ENCODE measurements around the gene NMU. TPM values are rescaled to one million over a fixed set of nuclear protein-coding genes. Genes with fewer than 3 reads are reported as not detected.
"Not testable (repeated sequence)": the region's sequence is repeated elsewhere in the genome, so short reads cannot be mapped to it uniquely, and the experiment has no call there.

NMU gene
- polyA plus RNA-seq, 1 donor from 2014 or later: 0.53 TPM

GRCh38 chr4:55650483-55650882 lies 14.4 kb upstream of the NMU start:
- no peaks in the 10 kb centered on the region for H3K4me1 Mint-ChIP-seq
- no peak overlapping the region for H3K4me3 Mint-ChIP-seq
- H3K27ac Mint-ChIP-seq: no peak overlapping the region
- H3K9me3 Mint-ChIP-seq: peaks cover 0 to 2% (median 0%) of the 10 kb centered on the region in 3 donors
- no peaks in the 10 kb centered on the region for H3K36me3 Mint-ChIP-seq
- H3K27me3 Mint-ChIP-seq: peaks cover under 1% of the 10 kb centered on the region

- Mint-ChIP-seq H3K9me3 (peaks cover 0 to 1% (median 0%) of the 10 kb centered on the region in 3 donors), H3K4me3 (no peak overlapping the region)
These were observed 1.2 kb upstream of the NMU start for GRCh38 chr4:55637272-55637820.

GRCh38 chr4:55636656-55636999 lies 530 bp upstream of the NMU start:
- Mint-ChIP-seq H3K27me3 (peaks cover 50% of the 10 kb centered on the region), H3K27ac (no peak overlapping the region)

More at GRCh38 chr4:55637272-55637820, 1.2 kb upstream of the NMU start:
- Mint-ChIP-seq H3K4me1 (peaks cover 4 to 12% (median 12%) of the 10 kb centered on the region in 3 donors), H3K36me3 (no peaks in the 10 kb centered on the region), H3K27me3 (peaks cover 48% of the 10 kb centered on the region), H3K27ac (no peak overlapping the region)

GRCh38 chr4:55635282-55635681 lies 816 bp downstream of the NMU start:
- Mint-ChIP-seq H3K27ac (no peak overlapping the region), H3K9me3 (peaks cover 0 to 3% (median 0%) of the 10 kb centered on the region in 3 donors), H3K4me1 (peaks cover 4 to 12% (median 12%) of the 10 kb centered on the region in 3 donors), H3K27me3 (peaks cover 49% of the 10 kb centered on the region), H3K4me3 (peak overlapping the region in 3 of 4 donors; percentile 10 to 67 (median 60)), H3K36me3 (no peaks in the 10 kb centered on the region)

More at GRCh38 chr4:55636656-55636999, 530 bp upstream of the NMU start:
- peaks cover 0 to 1% (median 0%) of the 10 kb centered on the region in 3 donors for H3K9me3 Mint-ChIP-seq
- H3K4me3 Mint-ChIP-seq: peak overlapping the region; percentile 24 to 84 (median 68)
- no peaks in the 10 kb centered on the region for H3K36me3 Mint-ChIP-seq
- H3K4me1 Mint-ChIP-seq: peaks cover 4 to 12% (median 12%) of the 10 kb centered on the region in 3 donors

- Mint-ChIP-seq H3K9me3 (peaks cover 0 to 3% (median 0%) of the 10 kb centered on the region in 3 donors), H3K27ac (no peak overlapping the region), H3K27me3 (peaks cover 47% of the 10 kb centered on the region), H3K4me3 (peak overlapping the region in 2 of 4 donors; percentile 10 to 67), H3K36me3 (no peaks in the 10 kb centered on the region), H3K4me1 (peaks cover 4 to 12% (median 12%) of the 10 kb centered on the region in 3 donors)
These were observed 1.5 kb downstream of the NMU start for GRCh38 chr4:55634417-55635128.

GRCh38 chr4:55633903-55634302 lies 2.2 kb downstream of the NMU start:
- peaks cover 0 to 3% (median 0%) of the 10 kb centered on the region in 3 donors for H3K9me3 Mint-ChIP-seq

GRCh38 chr4:55625835-55626234 lies 10.3 kb downstream of the NMU start:
- no peaks in the 10 kb centered on the region for H3K27me3 Mint-ChIP-seq
- H3K4me3 Mint-ChIP-seq: no peak overlapping the region
- no peaks in the 10 kb centered on the region for H3K36me3 Mint-ChIP-seq
- H3K9me3 Mint-ChIP-seq: peaks cover 0 to 4% (median 0%) of the 10 kb centered on the region in 3 donors
- no peak overlapping the region for H3K27ac Mint-ChIP-seq
- H3K4me1 Mint-ChIP-seq: no peaks in the 10 kb centered on the region

More at GRCh38 chr4:55633903-55634302, 2.2 kb downstream of the NMU start:
- no peak overlapping the region for H3K4me3 Mint-ChIP-seq
- H3K27me3 Mint-ChIP-seq: peaks cover 42% of the 10 kb centered on the region
- H3K27ac Mint-ChIP-seq: no peak overlapping the region
- peaks cover 4 to 12% (median 12%) of the 10 kb centered on the region in 3 donors for H3K4me1 Mint-ChIP-seq
- no peaks in the 10 kb centered on the region for H3K36me3 Mint-ChIP-seq

- H3K36me3 Mint-ChIP-seq, H3K4me3 Mint-ChIP-seq, H3K4me1 Mint-ChIP-seq, H3K27me3 Mint-ChIP-seq, H3K27ac Mint-ChIP-seq, H3K9me3 Mint-ChIP-seq: not testable (repeated sequence)
These were observed 12.0 kb downstream of the NMU start for GRCh38 chr4:55624063-55624462.

- Mint-ChIP-seq H3K4me3 (peak overlapping the region in 1 of 4 donors; percentile 17), H3K4me1 (no peaks in the 10 kb centered on the region), H3K27ac (no peak overlapping the region), H3K36me3 (peaks cover 1% of the 10 kb centered on the region), H3K27me3 (no peaks in the 10 kb centered on the region), H3K9me3 (no peaks in the 10 kb centered on the region)
These were observed 17.5 kb downstream of the NMU start for GRCh38 chr4:55618546-55619143.

GRCh38 chr4:55617587-55618197 lies 18.4 kb downstream of the NMU start:
- Mint-ChIP-seq H3K27me3 (no peaks in the 10 kb centered on the region), H3K27ac (no peak overlapping the region), H3K4me3 (no peak overlapping the region)

GRCh38 chr4:55615008-55615407 lies 21.1 kb downstream of the NMU start:
- H3K36me3 Mint-ChIP-seq: peaks cover 1% of the 10 kb centered on the region
- no peaks in the 10 kb centered on the region for H3K9me3 Mint-ChIP-seq
- no peaks in the 10 kb centered on the region for H3K4me1 Mint-ChIP-seq
- H3K27ac Mint-ChIP-seq: no peak overlapping the region
- no peak overlapping the region for H3K4me3 Mint-ChIP-seq
- no peaks in the 10 kb centered on the region for H3K27me3 Mint-ChIP-seq

More at GRCh38 chr4:55617587-55618197, 18.4 kb downstream of the NMU start:
- Mint-ChIP-seq H3K36me3 (peaks cover 1% of the 10 kb centered on the region), H3K9me3 (no peaks in the 10 kb centered on the region), H3K4me1 (no peaks in the 10 kb centered on the region)

- no peaks in the 10 kb centered on the region for H3K9me3 Mint-ChIP-seq
- H3K4me1 Mint-ChIP-seq: no peaks in the 10 kb centered on the region
- H3K27me3 Mint-ChIP-seq: no peaks in the 10 kb centered on the region
- no peak overlapping the region for H3K27ac Mint-ChIP-seq
- H3K4me3 Mint-ChIP-seq: no peak overlapping the region
- peaks cover 1% of the 10 kb centered on the region for H3K36me3 Mint-ChIP-seq
These were observed 22.5 kb downstream of the NMU start for GRCh38 chr4:55613621-55614020.

GRCh38 chr4:55612341-55612740 lies 23.8 kb downstream of the NMU start:
- no peaks in the 10 kb centered on the region for H3K36me3 Mint-ChIP-seq
- H3K4me3 Mint-ChIP-seq: no peak overlapping the region
- H3K27ac Mint-ChIP-seq: no peak overlapping the region
- no peaks in the 10 kb centered on the region for H3K4me1 Mint-ChIP-seq
- no peaks in the 10 kb centered on the region for H3K27me3 Mint-ChIP-seq
- no peaks in the 10 kb centered on the region for H3K9me3 Mint-ChIP-seq

- Mint-ChIP-seq H3K27me3 (no peaks in the 10 kb centered on the region), H3K4me1 (no peaks in the 10 kb centered on the region), H3K4me3 (no peak overlapping the region), H3K36me3 (no peaks in the 10 kb centered on the region), H3K27ac (no peak overlapping the region), H3K9me3 (no peaks in the 10 kb centered on the region)
These were observed 24.6 kb downstream of the NMU start for GRCh38 chr4:55611358-55612059.

- H3K27me3 Mint-ChIP-seq: no peaks in the 10 kb centered on the region
- H3K36me3 Mint-ChIP-seq: no peaks in the 10 kb centered on the region
- H3K27ac Mint-ChIP-seq: no peak overlapping the region
- no peaks in the 10 kb centered on the region for H3K9me3 Mint-ChIP-seq
- H3K4me3 Mint-ChIP-seq: no peak overlapping the region
- no peaks in the 10 kb centered on the region for H3K4me1 Mint-ChIP-seq
These were observed 25.7 kb downstream of the NMU start for GRCh38 chr4:55610381-55610780.

Data from IgD-negative memory B cell (primary cell).